GM21423 (cell line): ENCODE measurements around the gene ZNF697.
"Not testable (repeated sequence)": the region's sequence is repeated elsewhere in the genome, so short reads cannot be mapped to it uniquely, and the experiment has no call there.

Experiments used
- ATAC-seq: cut with Tn5 transposase; IDR thresholded peaks from one replicate; pipeline ENCODE4 v1.9.1; 2021; ENCODE audit warnings: mild to moderate bottlenecking, moderate library complexity; ENCODE audit not compliant: unreplicated experiment

Gene ZNF697

DNA sequence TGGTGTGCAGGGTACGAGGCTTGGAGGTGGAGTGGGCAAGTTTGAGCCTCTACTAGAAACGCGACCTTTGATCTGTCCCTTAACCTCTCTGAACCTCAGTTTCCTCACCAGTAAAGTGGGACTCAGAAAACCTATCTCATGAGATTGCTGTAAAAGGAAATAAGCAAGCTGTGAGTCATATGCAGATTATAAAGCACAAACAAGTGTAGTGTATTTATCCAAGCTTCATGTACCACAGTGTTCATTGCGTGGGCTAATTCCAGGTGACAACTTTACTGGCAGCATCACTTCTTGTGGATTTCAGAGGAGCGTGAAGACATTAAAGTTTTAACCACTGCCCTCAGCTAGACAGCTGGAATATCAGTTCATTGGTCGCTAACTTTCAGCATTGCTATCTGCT, 44.4 kb downstream of the ZNF697 start:
- no peak for ATAC-seq

- ATAC-seq, result not testable (repeated sequence)
Observed at GRCh38 chr1:119603241-119603640, 44.8 kb downstream of the ZNF697 start.

DNA sequence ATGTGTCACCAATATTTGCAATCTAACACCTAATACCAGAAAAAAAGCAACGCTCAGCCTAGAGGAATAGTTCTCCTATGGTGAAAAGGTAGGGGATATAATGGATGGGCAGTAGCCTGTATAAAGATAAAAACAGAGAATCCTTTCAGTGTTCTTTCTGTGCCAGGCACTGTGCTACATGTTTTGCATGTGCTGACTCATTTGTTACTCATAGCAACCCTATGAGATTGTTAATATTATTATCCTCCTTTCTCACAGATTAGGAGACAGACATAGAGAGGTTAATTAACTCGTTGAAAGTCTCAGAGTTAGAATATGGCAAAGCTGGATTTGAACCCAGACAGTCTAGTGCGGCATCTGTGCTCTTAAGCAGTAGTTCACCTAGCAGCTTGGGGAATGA, 45.3 kb downstream of the ZNF697 start:
- not testable (repeated sequence) for ATAC-seq

DNA sequence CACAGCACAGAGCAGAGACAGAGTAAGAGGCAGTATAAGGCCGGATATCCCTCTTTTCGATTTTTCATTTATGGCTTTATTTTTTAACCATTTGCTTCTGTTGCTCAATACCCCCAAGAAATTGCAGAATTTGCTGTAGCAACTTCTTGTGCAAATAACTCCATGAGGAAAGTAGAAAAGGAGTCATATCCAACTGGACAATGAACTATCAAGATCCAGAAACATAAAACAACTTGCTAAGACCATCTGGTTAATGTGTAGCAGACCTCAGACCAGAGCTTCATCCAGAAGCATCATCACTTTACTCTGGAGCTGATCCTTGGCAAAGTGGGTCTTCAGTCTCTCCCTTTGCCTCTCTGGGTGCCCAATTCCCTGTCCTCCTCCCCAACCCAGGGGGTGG, 45.9 kb downstream of the ZNF697 start:
- no peak for ATAC-seq

- no peak for ATAC-seq
Observed at GRCh38 chr1:119600976-119601375, 47.1 kb downstream of the ZNF697 start.

DNA sequence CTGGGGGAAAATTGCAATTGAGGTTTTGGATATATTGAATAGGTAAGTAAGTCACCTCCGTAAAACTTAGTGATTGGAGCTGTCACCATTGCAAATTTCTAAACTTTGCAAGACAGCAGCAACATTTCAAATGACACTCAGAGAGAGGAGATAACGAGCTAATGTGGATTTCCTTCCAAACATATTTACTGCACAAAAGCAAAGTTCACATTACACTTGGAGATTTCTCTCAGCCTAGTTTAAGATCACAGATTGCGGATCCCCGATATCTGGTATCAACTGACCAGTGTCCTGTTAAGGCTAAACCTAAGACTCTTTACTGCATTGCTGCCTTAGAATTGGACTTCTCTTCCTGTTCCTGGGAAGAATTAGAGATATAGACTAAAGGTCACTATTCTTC, 47.5 kb downstream of the ZNF697 start:
- ATAC-seq, result no peak

DNA sequence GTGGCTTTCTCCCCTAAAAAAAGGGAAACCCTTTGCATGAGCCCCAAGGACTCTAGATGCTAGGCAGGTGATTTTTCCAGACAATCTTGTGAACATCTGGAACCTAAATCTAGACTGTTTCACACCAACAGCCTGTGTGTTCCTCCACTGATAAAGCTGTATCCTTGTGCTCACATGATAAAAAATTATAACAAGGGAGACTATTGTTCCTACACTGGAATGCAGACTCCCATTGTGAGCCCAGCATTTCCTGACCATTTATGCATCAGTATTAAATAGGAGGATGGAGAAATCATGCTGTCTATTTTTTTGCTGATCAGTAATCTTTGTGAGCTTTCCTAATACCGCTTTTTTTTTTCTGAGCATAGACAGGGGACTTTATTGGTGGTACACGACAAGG, 52.5 kb downstream of the ZNF697 start:
- no peak for ATAC-seq

GRCh38 chr1:119595168-119595567, 52.9 kb downstream of the ZNF697 start:
- ATAC-seq, result no peak

DNA sequence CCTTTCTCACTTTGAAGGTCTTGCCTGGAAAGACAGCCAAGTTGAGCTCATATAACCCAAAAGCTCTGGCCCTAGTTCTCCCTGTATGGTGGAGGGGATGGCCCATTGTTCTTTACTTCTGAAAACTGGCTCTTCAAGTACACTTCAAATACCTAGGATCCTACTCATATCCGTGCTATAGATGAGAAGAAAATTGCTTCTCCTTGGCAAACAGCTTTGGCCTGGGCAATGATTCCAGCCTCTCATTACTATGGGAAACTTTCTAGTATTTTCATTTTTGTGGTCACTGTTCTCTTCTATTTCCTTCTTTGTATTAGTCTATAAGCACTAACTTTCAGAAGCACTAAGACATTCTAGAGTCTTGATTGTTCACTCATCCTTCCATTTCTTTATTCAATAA, 53.7 kb downstream of the ZNF697 start:
- ATAC-seq, result no peak

DNA sequence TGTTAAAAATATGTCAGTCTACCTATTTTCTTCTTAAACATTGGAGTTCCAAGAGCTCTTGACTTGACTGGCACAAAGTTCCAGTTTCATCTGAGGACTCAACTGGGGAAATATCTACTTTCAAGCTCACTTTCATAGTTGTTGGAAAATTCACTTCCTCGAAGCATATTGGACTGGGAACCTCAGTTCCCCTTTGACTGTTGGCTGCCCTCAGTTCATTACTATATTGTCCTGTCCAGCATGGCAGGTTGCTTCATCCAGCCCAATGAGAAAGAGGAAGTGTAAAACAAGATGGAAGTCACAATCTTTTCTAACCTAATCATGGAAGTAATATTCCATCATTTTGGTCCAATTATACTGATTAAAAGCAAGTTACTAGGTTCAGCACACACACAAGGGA, 54.3 kb downstream of the ZNF697 start:
- ATAC-seq, result no peak

DNA sequence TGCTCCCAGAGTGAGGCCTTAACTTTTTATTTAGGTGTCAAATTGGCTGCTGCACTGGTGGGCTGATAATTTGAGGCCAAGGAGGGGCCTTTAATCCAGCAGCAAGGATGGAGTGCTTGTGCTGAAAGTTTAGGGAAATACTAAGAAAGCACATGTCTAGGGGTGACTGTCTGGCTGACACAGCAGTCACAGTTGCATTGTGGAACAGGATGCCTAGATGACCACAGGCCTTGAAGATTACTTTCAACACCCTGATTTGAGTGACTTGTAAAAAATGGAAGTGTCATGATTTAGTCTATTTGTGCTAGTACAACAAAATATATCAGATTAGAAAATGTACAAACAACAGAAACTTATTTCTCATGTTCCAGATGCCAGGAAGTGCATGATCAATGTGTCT, 57.7 kb downstream of the ZNF697 start:
- ATAC-seq, result no peak

- no peak for ATAC-seq
Observed at GRCh38 chr1:119588621-119589020, 59.4 kb downstream of the ZNF697 start.

- ATAC-seq, result no peak
Observed at GRCh38 chr1:119587341-119587740, 60.7 kb downstream of the ZNF697 start.

DNA sequence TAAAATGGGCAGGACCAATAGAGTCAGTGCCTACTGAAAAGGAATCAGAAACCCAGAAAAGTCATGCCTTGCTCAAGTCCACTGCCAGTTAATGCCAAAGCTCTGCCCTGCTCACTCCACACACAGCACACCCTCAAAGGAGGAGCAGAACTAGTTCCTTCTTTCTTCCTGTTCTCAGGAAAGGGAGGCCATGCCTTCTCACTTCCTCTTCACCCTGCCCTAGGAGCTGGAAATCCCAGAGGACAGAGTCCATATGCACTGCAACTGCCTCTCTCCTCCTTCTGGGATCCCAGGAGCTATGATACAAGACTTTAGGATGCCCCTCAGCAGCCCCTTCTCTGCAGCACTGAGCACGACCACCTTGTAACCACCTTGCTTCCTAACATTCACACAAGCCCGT, 62.3 kb downstream of the ZNF697 start:
- ATAC-seq, result not testable (repeated sequence)

- no peak for ATAC-seq
Observed at GRCh38 chr1:119582801-119583200, 65.3 kb downstream of the ZNF697 start.

DNA sequence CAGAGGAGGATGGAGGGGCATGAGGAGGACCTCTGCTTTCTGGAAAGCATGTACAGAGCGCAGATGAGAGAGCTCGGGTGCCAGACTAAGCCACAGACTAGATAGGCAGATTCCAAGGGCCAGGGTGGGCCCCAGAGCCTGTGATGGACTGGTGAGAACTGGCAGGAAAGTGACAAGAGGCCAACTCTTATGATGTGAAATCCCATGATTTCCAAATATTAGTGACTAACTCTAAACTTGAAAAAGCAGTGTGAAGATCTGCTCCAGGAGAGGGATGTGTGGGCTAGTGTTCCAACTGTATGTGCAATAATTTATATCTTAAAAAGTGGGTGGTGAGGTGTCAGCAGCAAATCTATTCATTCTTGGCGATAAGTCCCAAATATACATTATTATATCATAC, 67.0 kb downstream of the ZNF697 start:
- ATAC-seq, result not testable (repeated sequence)

GRCh38 chr1:119573886-119574285, 74.2 kb downstream of the ZNF697 start:
- no peak for ATAC-seq

- ATAC-seq, result not testable (repeated sequence)
Observed at GRCh38 chr1:119569930-119570622, 78.0 kb downstream of the ZNF697 start.
